EH (cell line): ENCODE data around the gene NHP2.
"Not testable (repeated sequence)": the region's sequence is repeated elsewhere in the genome, so short reads cannot be mapped to it uniquely, and the experiment has no call there.

Source experiments
- DNase-seq: peaks from one replicate; pipeline ENCODE4 v3.0.0-alpha.2; 2015; ENCODE audit warnings: low read depth

NHP2 gene

GRCh38 chr5:178153530-178154340, at the start of gene NHP2:
Gene NHP2 (minus strand): TSS chr5:178153885. CDS start chr5:178153817, 68 bp downstream.
- peak; percentile 99 for DNase-seq

GRCh38 chr5:178202541-178202940, 48.9 kb upstream of the NHP2 start:
- no peak for DNase-seq

- DNase-seq: peak; percentile 38
Observed at GRCh38 chr5:178201927-178202235, 48.2 kb upstream of the NHP2 start.

GRCh38 chr5:178201221-178201926, 47.7 kb upstream of the NHP2 start:
- DNase-seq: peak; percentile 60

GRCh38 chr5:178199581-178200434, 46.1 kb upstream of the NHP2 start:
- DNase-seq: no peak

- DNase-seq: no peak
Observed at GRCh38 chr5:178198706-178199105, 45.0 kb upstream of the NHP2 start.

- not testable (repeated sequence) for DNase-seq
Observed at GRCh38 chr5:178198151-178198550, 44.5 kb upstream of the NHP2 start.

GRCh38 chr5:178196986-178197385, 43.3 kb upstream of the NHP2 start:
- no peak for DNase-seq

GRCh38 chr5:178196281-178196812, 42.7 kb upstream of the NHP2 start:
- DNase-seq: no peak

- DNase-seq: no peak
Observed at GRCh38 chr5:178194026-178194425, 40.3 kb upstream of the NHP2 start.

GRCh38 chr5:178193251-178193809, 39.6 kb upstream of the NHP2 start:
- DNase-seq: no peak

- no peak for DNase-seq
Observed at GRCh38 chr5:178192787-178193186, 39.1 kb upstream of the NHP2 start.

- DNase-seq: no peak
Observed at GRCh38 chr5:178192244-178192643, 38.6 kb upstream of the NHP2 start.

GRCh38 chr5:178191661-178192060, 38.0 kb upstream of the NHP2 start:
- no peak for DNase-seq

GRCh38 chr5:178189433-178189832, 35.7 kb upstream of the NHP2 start:
- DNase-seq: no peak

GRCh38 chr5:178187014-178187413, 33.3 kb upstream of the NHP2 start, which contains the start of gene GMCL2:
Gene GMCL2 (minus strand): TSS chr5:178187371. CDS start chr5:178187299, 72 bp downstream.
- no peak for DNase-seq

- DNase-seq: no peak
Observed at GRCh38 chr5:178186427-178186826, 32.7 kb upstream of the NHP2 start.

GRCh38 chr5:178182158-178182876, 28.6 kb upstream of the NHP2 start:
- DNase-seq: no peak

- DNase-seq: no peak
Observed at GRCh38 chr5:178180141-178180863, 26.6 kb upstream of the NHP2 start.

- no peak for DNase-seq
Observed at GRCh38 chr5:178177569-178177968, 23.9 kb upstream of the NHP2 start.

GRCh38 chr5:178176791-178177190, 23.1 kb upstream of the NHP2 start:
- no peak for DNase-seq
